ENCODE results near the gene SGIP1.

DNA sequence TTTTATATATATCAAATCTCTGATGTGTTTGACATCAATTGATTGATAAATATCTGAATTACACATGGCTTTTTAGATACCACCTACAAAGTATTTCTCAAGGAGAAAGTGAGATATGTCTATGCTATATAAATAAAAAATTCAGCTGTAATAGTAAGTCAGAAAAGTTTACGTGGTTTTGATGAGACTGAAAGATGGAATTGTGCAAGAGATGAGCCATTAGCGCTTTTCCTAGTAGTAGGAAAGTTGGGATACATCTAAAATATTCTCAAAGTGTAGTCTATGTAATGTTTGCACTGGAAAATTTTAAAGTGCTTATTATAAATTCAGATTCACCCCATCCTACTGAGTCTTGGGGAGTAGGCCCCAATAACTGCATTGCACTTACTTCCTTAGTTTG, 49.1 kb downstream of the SGIP1 start:
- no peak for TF ChIP-seq POLR2A (IDR thresholded peaks at IDR 0.05; ENCODE audit: low read depth, low read length)
- TF ChIP-seq, protein P1, sequence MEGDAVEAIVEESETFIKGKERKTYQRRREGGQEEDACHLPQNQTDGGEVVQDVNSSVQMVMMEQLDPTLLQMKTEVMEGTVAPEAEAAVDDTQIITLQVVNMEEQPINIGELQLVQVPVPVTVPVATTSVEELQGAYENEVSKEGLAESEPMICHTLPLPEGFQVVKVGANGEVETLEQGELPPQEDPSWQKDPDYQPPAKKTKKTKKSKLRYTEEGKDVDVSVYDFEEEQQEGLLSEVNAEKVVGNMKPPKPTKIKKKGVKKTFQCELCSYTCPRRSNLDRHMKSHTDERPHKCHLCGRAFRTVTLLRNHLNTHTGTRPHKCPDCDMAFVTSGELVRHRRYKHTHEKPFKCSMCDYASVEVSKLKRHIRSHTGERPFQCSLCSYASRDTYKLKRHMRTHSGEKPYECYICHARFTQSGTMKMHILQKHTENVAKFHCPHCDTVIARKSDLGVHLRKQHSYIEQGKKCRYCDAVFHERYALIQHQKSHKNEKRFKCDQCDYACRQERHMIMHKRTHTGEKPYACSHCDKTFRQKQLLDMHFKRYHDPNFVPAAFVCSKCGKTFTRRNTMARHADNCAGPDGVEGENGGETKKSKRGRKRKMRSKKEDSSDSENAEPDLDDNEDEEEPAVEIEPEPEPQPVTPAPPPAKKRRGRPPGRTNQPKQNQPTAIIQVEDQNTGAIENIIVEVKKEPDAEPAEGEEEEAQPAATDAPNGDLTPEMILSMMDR (conservative IDR thresholded peaks at IDR 0.05; ENCODE audit: low read depth, low read length), result no peak
- TF ChIP-seq MAZ (IDR thresholded peaks at IDR 0.05; ENCODE audit: borderline replicate concordance, low read depth, low read length), result no peak

All from IMR-90 (cell line).